KMS-11 (cell line): ENCODE data around the gene EEF2K.

Experiments
- H2AFZ ChIP-seq: fragments of 200-600 bp; sonication (generic); 2 replicates; pipeline ENCODE4 v1.6.1; 2016; ENCODE audit warnings: antibody characterized with exemption, mixed run types, low read depth
- H3K27ac ChIP-seq: fragments of 200-600 bp; sonication (generic); 2 replicates; pipeline ENCODE4 v1.6.1; 2016; ENCODE audit warnings: mild to moderate bottlenecking, mixed run types
- H3K27me3 ChIP-seq: fragments of 200-600 bp; sonication (generic); 2 replicates; pipeline ENCODE4 v1.6.1; 2017; ENCODE audit warnings: mild to moderate bottlenecking, low read depth, mixed run types, moderate library complexity; ENCODE audit not compliant: insufficient read depth
- H3K36me3 ChIP-seq: fragments of 200-600 bp; sonication (generic); 2 replicates; pipeline ENCODE4 v1.6.1; 2017; ENCODE audit warnings: mild to moderate bottlenecking, mixed run types; ENCODE audit not compliant: insufficient read depth
- H3K4me1 ChIP-seq: fragments of 200-600 bp; sonication (generic); 2 replicates; pipeline ENCODE4 v1.6.1; 2016; ENCODE audit warnings: mild to moderate bottlenecking, low read depth, mixed run types; ENCODE audit not compliant: poor library complexity, severe bottlenecking
- H3K4me2 ChIP-seq: fragments of 200-600 bp; sonication (generic); 2 replicates; pipeline ENCODE4 v1.7.0; 2016; ENCODE audit warnings: mild to moderate bottlenecking, mixed run types
- H3K4me3 ChIP-seq: fragments of 200-600 bp; sonication (generic); IDR thresholded peaks from 2 replicates; pipeline ENCODE4 v1.6.1; 2017; ENCODE audit warnings: low read depth, low read length, mixed read lengths; ENCODE audit not compliant: insufficient read depth
- H3K79me2 ChIP-seq: fragments of 200-600 bp; sonication (generic); 2 replicates; pipeline ENCODE4 v1.6.1; 2016; ENCODE audit warnings: low read depth, mixed run types; ENCODE audit not compliant: insufficient read depth
- H3K9ac ChIP-seq: fragments of 200-600 bp; sonication (generic); 2 replicates; pipeline ENCODE4 v1.6.1; 2016; ENCODE audit warnings: mild to moderate bottlenecking, mixed run types
- H4K20me1 ChIP-seq: fragments of 200-600 bp; sonication (generic); 2 replicates; pipeline ENCODE4 v1.6.1; 2016; ENCODE audit warnings: mild to moderate bottlenecking, mixed run types; ENCODE audit not compliant: insufficient read depth
- TF ChIP-seq, protein P1 (sequence below): fragments of 200-600 bp; sonication (generic); conservative IDR thresholded peaks from 2 replicates; pipeline ENCODE4 v1.6.1; 2017; ENCODE audit warnings: low read depth, mild to moderate bottlenecking, antibody characterized with exemption, low read length, moderate library complexity, mixed read lengths

Gene EEF2K

DNA sequence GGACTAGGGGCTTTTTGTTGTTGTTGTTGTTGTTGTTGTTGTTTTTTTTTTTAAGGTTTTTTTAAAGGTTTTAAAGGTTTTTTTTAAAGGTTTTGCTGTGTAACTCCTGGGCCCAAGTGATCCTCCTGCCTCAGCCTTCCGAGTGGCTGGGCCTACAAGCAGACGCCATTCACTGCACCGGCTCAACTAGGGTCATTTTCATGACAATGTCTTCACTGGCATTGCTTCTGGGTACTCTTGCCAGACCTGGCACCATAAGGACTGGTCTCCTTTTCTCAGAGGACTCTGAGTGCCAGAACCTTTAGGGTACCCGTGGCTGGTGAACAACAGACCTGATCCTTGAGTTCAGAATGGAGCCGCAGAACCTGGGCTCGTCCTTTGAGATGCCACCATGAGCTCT, 111.5 kb downstream of the EEF2K start:
- Histone ChIP-seq H2AFZ (no peak overlapping the region), H3K36me3 (peaks cover 11% of the 10 kb centered on the region; the same call in 1 of the 2 replicates), H3K27me3 (no peaks in the 10 kb centered on the region), H3K4me3 (no peak overlapping the region), H3K79me2 (no peaks in the 10 kb centered on the region; the same call in 1 of the 2 replicates), H3K4me2 (no peak overlapping the region), H3K9ac (no peak overlapping the region), H4K20me1 (no peaks in the 10 kb centered on the region), H3K27ac (no peak overlapping the region), H3K4me1 (no peaks in the 10 kb centered on the region)
- TF ChIP-seq, protein P1, sequence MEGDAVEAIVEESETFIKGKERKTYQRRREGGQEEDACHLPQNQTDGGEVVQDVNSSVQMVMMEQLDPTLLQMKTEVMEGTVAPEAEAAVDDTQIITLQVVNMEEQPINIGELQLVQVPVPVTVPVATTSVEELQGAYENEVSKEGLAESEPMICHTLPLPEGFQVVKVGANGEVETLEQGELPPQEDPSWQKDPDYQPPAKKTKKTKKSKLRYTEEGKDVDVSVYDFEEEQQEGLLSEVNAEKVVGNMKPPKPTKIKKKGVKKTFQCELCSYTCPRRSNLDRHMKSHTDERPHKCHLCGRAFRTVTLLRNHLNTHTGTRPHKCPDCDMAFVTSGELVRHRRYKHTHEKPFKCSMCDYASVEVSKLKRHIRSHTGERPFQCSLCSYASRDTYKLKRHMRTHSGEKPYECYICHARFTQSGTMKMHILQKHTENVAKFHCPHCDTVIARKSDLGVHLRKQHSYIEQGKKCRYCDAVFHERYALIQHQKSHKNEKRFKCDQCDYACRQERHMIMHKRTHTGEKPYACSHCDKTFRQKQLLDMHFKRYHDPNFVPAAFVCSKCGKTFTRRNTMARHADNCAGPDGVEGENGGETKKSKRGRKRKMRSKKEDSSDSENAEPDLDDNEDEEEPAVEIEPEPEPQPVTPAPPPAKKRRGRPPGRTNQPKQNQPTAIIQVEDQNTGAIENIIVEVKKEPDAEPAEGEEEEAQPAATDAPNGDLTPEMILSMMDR, result no peak

DNA sequence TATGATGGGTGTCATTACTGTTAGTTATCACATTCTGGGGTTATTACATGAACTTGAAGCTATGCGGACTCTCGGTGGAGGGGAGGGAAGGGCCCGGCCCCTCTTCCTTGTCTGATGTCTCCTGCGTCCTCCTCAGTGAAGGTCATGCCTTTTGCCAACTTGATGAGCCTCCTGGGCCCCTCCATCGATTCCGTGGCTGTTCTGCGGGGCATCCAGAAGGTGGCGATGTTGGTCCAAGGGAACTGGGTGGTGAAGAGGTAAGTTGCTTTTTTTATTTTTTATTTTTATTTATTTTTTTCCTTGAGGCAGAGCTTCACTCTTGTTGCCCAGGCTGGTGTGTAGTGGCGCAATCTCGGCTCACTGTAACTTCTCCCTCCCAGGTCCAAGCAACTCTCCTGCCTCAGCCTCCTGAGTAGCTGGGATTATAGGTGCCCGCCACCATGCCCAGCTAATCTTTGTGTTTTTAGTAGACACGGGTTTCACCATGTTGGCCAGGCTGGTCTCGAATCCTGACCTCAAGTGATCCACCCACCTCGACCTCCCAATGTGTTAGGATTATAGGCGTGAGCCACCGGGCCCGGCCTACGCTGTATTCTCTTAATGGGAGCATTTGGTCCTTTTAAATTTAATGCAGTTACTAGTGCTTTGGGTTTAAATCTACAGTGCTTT, 112.7 kb downstream of the EEF2K start:
- TF ChIP-seq, protein P1, result peak; percentile 75
- peaks cover 11% of the 10 kb centered on the region; the same call in 1 of the 2 replicates for H3K36me3 ChIP-seq

DNA sequence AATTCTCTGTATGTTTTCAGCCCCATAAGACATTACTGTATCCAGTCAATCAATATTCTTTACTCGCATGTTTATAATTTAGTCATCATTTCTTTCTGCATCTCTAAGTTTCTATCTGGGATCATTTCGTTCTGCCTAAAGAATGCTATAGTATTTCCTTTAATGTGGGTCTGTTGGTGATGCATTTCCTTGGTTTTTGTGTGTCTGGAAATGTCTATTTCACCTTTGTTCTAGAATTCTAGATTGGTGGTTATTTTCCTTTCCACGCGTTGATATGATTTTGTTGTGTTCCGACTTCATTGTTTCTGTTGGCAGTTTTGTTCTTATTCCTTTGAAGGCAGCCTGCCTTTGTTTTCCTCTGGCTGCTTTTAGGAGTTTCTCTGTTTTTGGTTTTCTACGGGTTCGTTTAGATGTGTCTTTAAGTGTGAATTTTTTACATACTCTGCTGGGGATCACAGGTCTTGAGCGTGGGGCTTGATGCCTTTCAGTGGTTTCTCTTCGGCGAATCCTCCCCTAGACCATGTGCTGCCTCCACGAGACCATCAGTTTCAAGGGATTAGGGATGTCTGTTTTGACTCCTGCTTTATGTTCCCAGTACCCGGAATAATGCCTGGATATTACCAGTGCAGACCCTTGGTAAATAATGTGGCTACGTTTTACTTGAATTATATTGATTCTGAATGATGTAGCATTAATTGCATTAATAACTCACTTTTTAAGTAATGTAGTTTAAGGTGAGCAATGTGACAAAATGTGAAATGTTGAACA, 114.7 kb downstream of the EEF2K start:
- H3K4me3 ChIP-seq, result no peak overlapping the region
- peaks cover 19% of the 10 kb centered on the region; the same call in 1 of the 2 replicates for H3K36me3 ChIP-seq
- H3K79me2 ChIP-seq, result no peaks in the 10 kb centered on the region; the same call in 1 of the 2 replicates
- H3K27me3 ChIP-seq, result no peaks in the 10 kb centered on the region
- H2AFZ ChIP-seq, result no peak overlapping the region
- TF ChIP-seq, protein P1, result no peak
- no peak overlapping the region for H3K27ac ChIP-seq
- H3K4me1 ChIP-seq, result no peaks in the 10 kb centered on the region
- no peaks in the 10 kb centered on the region for H4K20me1 ChIP-seq
- H3K9ac ChIP-seq, result no peak overlapping the region
- H3K4me2 ChIP-seq, result no peak overlapping the region

More for the DNA sequence above, 112.7 kb downstream of the EEF2K start:
- Histone ChIP-seq H3K27me3 (no peaks in the 10 kb centered on the region), H4K20me1 (no peaks in the 10 kb centered on the region), H3K4me3 (no peak overlapping the region), H3K4me2 (no peak overlapping the region), H3K27ac (no peak overlapping the region), H3K79me2 (no peaks in the 10 kb centered on the region; the same call in 1 of the 2 replicates), H3K4me1 (no peaks in the 10 kb centered on the region), H3K9ac (no peak overlapping the region), H2AFZ (no peak overlapping the region)

DNA sequence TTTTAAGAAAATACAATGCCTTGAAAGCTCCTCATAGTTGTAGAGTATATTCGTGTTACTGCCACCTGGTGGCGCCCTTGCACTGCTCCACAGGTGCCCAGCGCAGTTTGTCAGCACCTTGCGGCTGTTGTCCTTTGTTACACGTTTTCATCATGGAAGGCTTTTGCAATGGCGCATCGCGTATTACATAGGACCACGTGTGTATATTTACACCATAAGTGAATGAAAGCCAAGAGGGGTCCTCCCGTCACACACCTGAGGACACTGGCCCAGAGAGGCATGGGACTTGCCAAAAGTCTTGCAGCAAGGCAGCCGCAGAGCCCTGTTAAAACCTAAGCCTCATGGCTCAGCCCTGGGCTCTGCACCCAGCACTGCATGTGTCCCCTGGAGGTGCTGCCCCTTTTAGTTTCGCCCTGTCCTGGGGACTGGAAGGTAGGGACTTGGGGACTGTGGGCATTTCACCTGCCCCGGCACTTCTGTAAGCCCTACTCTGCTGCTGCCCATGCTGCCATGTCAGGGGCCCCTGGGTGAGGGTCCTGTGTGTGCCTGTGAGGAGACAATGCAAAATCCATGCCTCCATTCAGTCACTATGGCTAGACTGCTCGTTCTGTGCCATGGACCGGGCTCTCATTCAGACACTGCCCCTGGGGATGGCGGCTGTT, 115.4 kb downstream of the EEF2K start:
- Histone ChIP-seq H3K4me3 (no peak overlapping the region), H2AFZ (no peak overlapping the region), H3K4me2 (no peak overlapping the region), H4K20me1 (no peaks in the 10 kb centered on the region), H3K79me2 (no peaks in the 10 kb centered on the region; the same call in 1 of the 2 replicates), H3K9ac (no peak overlapping the region), H3K36me3 (peaks cover 19% of the 10 kb centered on the region; the same call in 1 of the 2 replicates), H3K4me1 (no peaks in the 10 kb centered on the region), H3K27ac (no peak overlapping the region), H3K27me3 (no peaks in the 10 kb centered on the region)
- TF ChIP-seq, protein P1, result peak; percentile 99
